ENCODE measurements around the gene CD300H.

The CD300H gene

DNA sequence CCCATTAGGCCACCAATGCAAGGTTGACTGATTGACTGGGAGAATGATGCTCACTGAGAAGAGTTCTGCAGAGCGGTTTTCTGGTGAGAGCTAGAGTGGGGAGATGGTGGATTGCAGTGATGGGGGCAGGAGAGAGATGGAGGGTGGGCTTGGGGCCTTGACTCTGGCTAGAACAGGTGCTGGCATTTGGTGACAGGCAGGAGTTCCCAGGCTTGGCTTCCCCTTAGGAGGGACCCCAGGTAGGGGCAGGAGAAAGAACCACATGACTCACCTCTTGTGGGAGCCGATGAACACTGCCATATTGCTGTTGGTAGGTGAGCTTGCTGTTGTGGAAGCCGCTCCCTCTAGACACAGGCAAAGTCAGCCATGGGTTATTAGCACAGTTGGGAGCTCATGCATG lies 44.0 kb downstream of the CD300H start:
- H3K9me3 ChIP-seq (ENCODE audit: control insufficient read depth, low read length) = peaks cover 19% of the 10 kb centered on the region
- H2BK5ac ChIP-seq (ENCODE audit: low read depth, low read length, poor library complexity, severe bottlenecking) = no peak overlapping the region
- H4K8ac ChIP-seq (ENCODE audit: low read length) = no peak overlapping the region
- no peak overlapping the region for H2AFZ ChIP-seq (ENCODE audit: low read depth, low read length)
- H3K79me1 ChIP-seq (replicated peaks; ENCODE audit: low read length, poor library complexity, severe bottlenecking) = no peaks in the 10 kb centered on the region
- WGBS = 48% methylated on average over 2 of the region's 3 CpGs
- no peaks in the 10 kb centered on the region for H3K4me1 ChIP-seq (ENCODE audit: control insufficient read depth, insufficient read depth, low read depth, low read length)
- no peak overlapping the region for H3K4me2 ChIP-seq (ENCODE audit: low read length, poor library complexity, severe bottlenecking)
- peaks cover 0 to 15% of the 10 kb centered on the region in 2 experiments for H3K27me3 ChIP-seq (ENCODE audit: control insufficient read depth in 1 of 2, insufficient read depth in 1 of 2, low read length in 2 of 2)
- no peak overlapping the region for H3K23ac ChIP-seq (ENCODE audit: low read length in 2 of 2)
- no peak overlapping the region for H2BK15ac ChIP-seq (ENCODE audit: low read depth, poor library complexity, severe bottlenecking)
- no peak overlapping the region for H2AK5ac ChIP-seq (ENCODE audit: low read length, severe bottlenecking)
- no peak overlapping the region for H3K18ac ChIP-seq (ENCODE audit: low read depth in 1 of 2, low read length in 2 of 2)
- H2BK120ac ChIP-seq (ENCODE audit: low read depth, low read length) = no peak overlapping the region
- H3K4ac ChIP-seq (ENCODE audit: low read depth in 1 of 2, low read length in 2 of 2) = no peak overlapping the region
- no peak overlapping the region for H3K14ac ChIP-seq (ENCODE audit: low read length in 2 of 2)
- H2BK12ac ChIP-seq (ENCODE audit: low read length in 2 of 2) = no peak overlapping the region
- no peak overlapping the region for H4K91ac ChIP-seq (ENCODE audit: low read length)
- no peak for DNase-seq
- H3K4me3 ChIP-seq (ENCODE audit: insufficient read depth in 1 of 2, low read depth in 1 of 2, low read length in 2 of 2) = no peak overlapping the region
- no peak overlapping the region for H3K9ac ChIP-seq (ENCODE audit: low read length)
- no peaks in the 10 kb centered on the region for H3K36me3 ChIP-seq (ENCODE audit: control insufficient read depth in 1 of 2, insufficient read depth in 2 of 2, low read depth in 1 of 2, low read length in 2 of 2)
- H3K27ac ChIP-seq (ENCODE audit: low read length, poor library complexity, severe bottlenecking) = no peak overlapping the region

GRCh38 chr17:74522381-74523105 lies 44.8 kb downstream of the CD300H start:
- H2BK12ac ChIP-seq (ENCODE audit: low read length in 2 of 2) = no peak overlapping the region
- H3K4me3 ChIP-seq (ENCODE audit: insufficient read depth in 1 of 2, low read depth in 1 of 2, low read length in 2 of 2) = no peak overlapping the region
- no peaks in the 10 kb centered on the region for H3K79me1 ChIP-seq (replicated peaks; ENCODE audit: low read length, poor library complexity, severe bottlenecking)
- no peak overlapping the region for H2AFZ ChIP-seq (ENCODE audit: low read depth, low read length)
- no peak overlapping the region for H3K4me2 ChIP-seq (ENCODE audit: low read length, poor library complexity, severe bottlenecking)
- no peak overlapping the region for H3K27ac ChIP-seq (ENCODE audit: low read length, poor library complexity, severe bottlenecking)
- no peak overlapping the region for H3K18ac ChIP-seq (ENCODE audit: low read depth in 1 of 2, low read length in 2 of 2)
- H3K14ac ChIP-seq (ENCODE audit: low read length in 2 of 2) = no peak overlapping the region
- H4K8ac ChIP-seq (ENCODE audit: low read length) = no peak overlapping the region
- H3K9ac ChIP-seq (ENCODE audit: low read length) = no peak overlapping the region
- H4K91ac ChIP-seq (ENCODE audit: low read length) = no peak overlapping the region
- H3K36me3 ChIP-seq (ENCODE audit: control insufficient read depth in 1 of 2, insufficient read depth in 2 of 2, low read depth in 1 of 2, low read length in 2 of 2) = no peaks in the 10 kb centered on the region
- no peak overlapping the region for H3K23ac ChIP-seq (ENCODE audit: low read length in 2 of 2)
- H2BK15ac ChIP-seq (ENCODE audit: low read depth, poor library complexity, severe bottlenecking) = no peak overlapping the region
- DNase-seq = no peak
- H3K9me3 ChIP-seq (ENCODE audit: control insufficient read depth, low read length) = peaks cover 19% of the 10 kb centered on the region
- no peak overlapping the region for H2BK5ac ChIP-seq (ENCODE audit: low read depth, low read length, poor library complexity, severe bottlenecking)
- H2BK120ac ChIP-seq (ENCODE audit: low read depth, low read length) = no peak overlapping the region
- peaks cover 0 to 15% of the 10 kb centered on the region in 2 experiments for H3K27me3 ChIP-seq (ENCODE audit: control insufficient read depth in 1 of 2, insufficient read depth in 1 of 2, low read length in 2 of 2)
- H2AK5ac ChIP-seq (ENCODE audit: low read length, severe bottlenecking) = no peak overlapping the region
- H3K4me1 ChIP-seq (ENCODE audit: control insufficient read depth, insufficient read depth, low read depth, low read length) = no peaks in the 10 kb centered on the region
- H3K4ac ChIP-seq (ENCODE audit: low read depth in 1 of 2, low read length in 2 of 2) = no peak overlapping the region
- WGBS = 71% methylated on average over 10 of the region's 10 CpGs

DNA sequence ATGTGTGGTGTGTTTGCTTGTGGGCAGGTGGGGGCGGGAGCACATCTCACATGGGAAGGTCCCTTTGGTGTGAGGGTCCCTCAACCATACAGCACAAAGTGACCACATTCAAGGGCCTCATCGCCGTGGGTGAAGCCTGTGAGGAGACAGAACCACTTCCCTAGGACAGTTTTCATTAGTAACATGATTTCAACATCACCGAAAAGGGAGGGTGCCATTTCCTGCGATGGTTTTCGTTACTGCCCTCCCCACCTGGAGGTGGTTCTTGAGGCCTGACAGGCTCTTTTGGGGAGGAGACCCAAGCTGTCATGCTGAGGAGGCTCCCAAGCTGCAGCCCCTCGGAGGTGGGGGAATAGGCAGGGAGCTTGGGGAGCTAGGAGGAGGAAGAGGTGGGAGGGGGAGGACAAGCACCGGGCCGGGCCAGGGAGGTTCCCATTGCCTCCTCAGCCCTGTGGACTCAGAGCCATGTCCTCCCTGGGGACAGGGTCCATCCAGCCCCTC lies 45.6 kb downstream of the CD300H start:
- Histone ChIP-seq H3K4me2 (ENCODE audit: low read length, poor library complexity, severe bottlenecking) (no peak overlapping the region), H2BK120ac (ENCODE audit: low read depth, low read length) (no peak overlapping the region), H3K36me3 (ENCODE audit: control insufficient read depth in 1 of 2, insufficient read depth in 2 of 2, low read depth in 1 of 2, low read length in 2 of 2) (no peaks in the 10 kb centered on the region), H3K23ac (ENCODE audit: low read length in 2 of 2) (no peak overlapping the region), H4K8ac (ENCODE audit: low read length) (no peak overlapping the region), H3K14ac (ENCODE audit: low read length in 2 of 2) (no peak overlapping the region), H2BK12ac (ENCODE audit: low read length in 2 of 2) (no peak overlapping the region), H2BK5ac (ENCODE audit: low read depth, low read length, poor library complexity, severe bottlenecking) (no peak overlapping the region), H3K4ac (ENCODE audit: low read depth in 1 of 2, low read length in 2 of 2) (no peak overlapping the region), H2AFZ (ENCODE audit: low read depth, low read length) (no peak overlapping the region), H3K18ac (ENCODE audit: low read depth in 1 of 2, low read length in 2 of 2) (no peak overlapping the region), H3K4me1 (ENCODE audit: control insufficient read depth, insufficient read depth, low read depth, low read length) (no peaks in the 10 kb centered on the region), H3K27me3 (ENCODE audit: control insufficient read depth in 1 of 2, insufficient read depth in 1 of 2, low read length in 2 of 2) (peaks cover 0 to 8% of the 10 kb centered on the region in 2 experiments), H4K91ac (ENCODE audit: low read length) (no peak overlapping the region), H3K9ac (ENCODE audit: low read length) (no peak overlapping the region), H2AK5ac (ENCODE audit: low read length, severe bottlenecking) (no peak overlapping the region), H3K9me3 (ENCODE audit: control insufficient read depth, low read length) (peaks cover 14% of the 10 kb centered on the region), H2BK15ac (ENCODE audit: low read depth, poor library complexity, severe bottlenecking) (no peak overlapping the region), H3K4me3 (ENCODE audit: insufficient read depth in 1 of 2, low read depth in 1 of 2, low read length in 2 of 2) (no peak overlapping the region), H3K79me1 (replicated peaks; ENCODE audit: low read length, poor library complexity, severe bottlenecking) (no peaks in the 10 kb centered on the region), H3K27ac (ENCODE audit: low read length, poor library complexity, severe bottlenecking) (no peak overlapping the region)
- no peak for DNase-seq
- WGBS = 86% methylated on average over 6 of the region's 9 CpGs

GRCh38 chr17:74520790-74521480 lies 46.4 kb downstream of the CD300H start:
- Histone ChIP-seq H4K91ac (ENCODE audit: low read length) (no peak overlapping the region), H2BK120ac (ENCODE audit: low read depth, low read length) (no peak overlapping the region), H3K9me3 (ENCODE audit: control insufficient read depth, low read length) (peaks cover 14% of the 10 kb centered on the region), H2BK5ac (ENCODE audit: low read depth, low read length, poor library complexity, severe bottlenecking) (no peak overlapping the region), H4K8ac (ENCODE audit: low read length) (no peak overlapping the region), H2BK15ac (ENCODE audit: low read depth, poor library complexity, severe bottlenecking) (no peak overlapping the region), H2BK12ac (ENCODE audit: low read length in 2 of 2) (no peak overlapping the region), H3K4me1 (ENCODE audit: control insufficient read depth, insufficient read depth, low read depth, low read length) (no peaks in the 10 kb centered on the region), H3K4me2 (ENCODE audit: low read length, poor library complexity, severe bottlenecking) (no peak overlapping the region), H3K14ac (ENCODE audit: low read length in 2 of 2) (no peak overlapping the region), H3K27me3 (ENCODE audit: control insufficient read depth in 1 of 2, insufficient read depth in 1 of 2, low read length in 2 of 2) (peaks cover 0 to 7% of the 10 kb centered on the region in 2 experiments), H3K36me3 (ENCODE audit: control insufficient read depth in 1 of 2, insufficient read depth in 2 of 2, low read depth in 1 of 2, low read length in 2 of 2) (no peaks in the 10 kb centered on the region), H3K9ac (ENCODE audit: low read length) (no peak overlapping the region), H3K27ac (ENCODE audit: low read length, poor library complexity, severe bottlenecking) (no peak overlapping the region), H3K4me3 (ENCODE audit: insufficient read depth in 1 of 2, low read depth in 1 of 2, low read length in 2 of 2) (no peak overlapping the region), H2AFZ (ENCODE audit: low read depth, low read length) (no peak overlapping the region), H3K18ac (ENCODE audit: low read depth in 1 of 2, low read length in 2 of 2) (no peak overlapping the region), H3K79me1 (replicated peaks; ENCODE audit: low read length, poor library complexity, severe bottlenecking) (no peaks in the 10 kb centered on the region), H3K23ac (ENCODE audit: low read length in 2 of 2) (no peak overlapping the region), H2AK5ac (ENCODE audit: low read length, severe bottlenecking) (no peak overlapping the region), H3K4ac (ENCODE audit: low read depth in 1 of 2, low read length in 2 of 2) (no peak overlapping the region)
- WGBS = 87% methylated on average over 19 of the region's 21 CpGs
- DNase-seq = no peak
